ENCODE data around the gene KRT77. TPM values are rescaled to one million over a fixed set of nuclear protein-coding genes. Genes with fewer than 3 reads are reported as not detected.

The KRT77 gene
- total RNA-seq, 1 donor from 2014 or later: not detected

DNA sequence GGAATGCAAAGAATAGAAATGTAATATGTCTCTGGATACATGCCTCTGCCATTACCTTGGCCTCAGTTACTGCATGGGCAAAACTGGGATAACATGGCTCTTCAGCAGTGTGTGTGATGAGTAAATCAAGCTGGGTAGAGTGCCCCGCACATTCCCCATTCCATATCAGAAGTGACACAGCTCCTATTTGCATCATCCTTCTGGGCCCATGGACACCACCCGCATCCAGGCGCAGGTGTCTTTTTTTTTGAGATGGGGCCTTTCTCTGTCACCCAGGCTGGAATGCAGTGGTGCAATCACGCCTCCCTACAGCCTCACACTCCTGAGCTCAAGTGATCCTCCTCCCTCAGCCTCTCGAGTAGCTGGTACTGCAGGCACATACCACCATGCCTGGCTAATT is 42.2 kb upstream of the KRT77 start:
- no peaks in the 10 kb centered on the region for H3K4me1 Mint-ChIP-seq (ENCODE audit: unreplicated experiment)
- H3K27ac Mint-ChIP-seq (ENCODE audit: unreplicated experiment): no peak overlapping the region
- no peak for DNase-seq (ENCODE audit: extremely low spot score, unreplicated experiment)
- peaks cover 14% of the 10 kb centered on the region for H3K27me3 Mint-ChIP-seq (ENCODE audit: unreplicated experiment)
- no peak overlapping the region for H3K4me3 Mint-ChIP-seq (ENCODE audit: unreplicated experiment)
- TF ChIP-seq, protein P1, sequence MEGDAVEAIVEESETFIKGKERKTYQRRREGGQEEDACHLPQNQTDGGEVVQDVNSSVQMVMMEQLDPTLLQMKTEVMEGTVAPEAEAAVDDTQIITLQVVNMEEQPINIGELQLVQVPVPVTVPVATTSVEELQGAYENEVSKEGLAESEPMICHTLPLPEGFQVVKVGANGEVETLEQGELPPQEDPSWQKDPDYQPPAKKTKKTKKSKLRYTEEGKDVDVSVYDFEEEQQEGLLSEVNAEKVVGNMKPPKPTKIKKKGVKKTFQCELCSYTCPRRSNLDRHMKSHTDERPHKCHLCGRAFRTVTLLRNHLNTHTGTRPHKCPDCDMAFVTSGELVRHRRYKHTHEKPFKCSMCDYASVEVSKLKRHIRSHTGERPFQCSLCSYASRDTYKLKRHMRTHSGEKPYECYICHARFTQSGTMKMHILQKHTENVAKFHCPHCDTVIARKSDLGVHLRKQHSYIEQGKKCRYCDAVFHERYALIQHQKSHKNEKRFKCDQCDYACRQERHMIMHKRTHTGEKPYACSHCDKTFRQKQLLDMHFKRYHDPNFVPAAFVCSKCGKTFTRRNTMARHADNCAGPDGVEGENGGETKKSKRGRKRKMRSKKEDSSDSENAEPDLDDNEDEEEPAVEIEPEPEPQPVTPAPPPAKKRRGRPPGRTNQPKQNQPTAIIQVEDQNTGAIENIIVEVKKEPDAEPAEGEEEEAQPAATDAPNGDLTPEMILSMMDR (IDR thresholded peaks at IDR 0.05): no peak
- no peaks in the 10 kb centered on the region for H3K36me3 Mint-ChIP-seq (ENCODE audit: unreplicated experiment)
- no peaks in the 10 kb centered on the region for H3K9me3 Mint-ChIP-seq (ENCODE audit: unreplicated experiment)

DNA sequence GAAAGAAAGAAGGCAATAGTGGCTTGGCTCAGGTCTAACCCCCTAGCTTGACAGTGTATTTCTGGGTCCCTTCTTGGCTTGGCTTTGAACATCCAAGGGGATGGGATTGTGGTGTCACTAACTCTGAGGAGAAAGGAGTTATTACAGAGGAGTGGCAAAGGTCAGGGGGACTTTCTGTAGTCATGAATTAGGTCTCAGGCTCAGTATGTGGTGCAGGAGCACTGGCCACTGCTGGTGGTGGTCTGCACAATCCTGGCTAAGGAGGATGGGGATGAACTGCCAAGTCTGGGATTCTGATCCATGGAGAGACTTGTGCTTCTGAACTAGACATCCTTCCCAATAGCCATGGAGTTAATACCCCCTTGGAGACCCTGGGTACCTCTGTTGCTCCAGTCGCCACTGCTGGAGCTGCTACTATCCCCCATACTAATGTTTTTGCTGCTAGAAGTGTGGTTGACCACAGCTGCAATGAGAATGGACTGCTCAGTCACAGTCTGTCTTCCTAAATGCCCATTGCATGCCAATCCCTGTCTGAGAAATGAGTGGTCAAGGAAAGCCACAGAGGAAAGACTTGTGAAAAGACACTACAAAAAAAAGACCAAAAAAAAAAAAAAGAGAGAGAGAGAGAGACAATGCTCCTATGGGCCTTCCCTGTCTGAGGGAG is 41.3 kb upstream of the KRT77 start:
- TF ChIP-seq, protein P1 (IDR thresholded peaks at IDR 0.05): no peak
- H3K4me3 Mint-ChIP-seq (ENCODE audit: unreplicated experiment): no peak overlapping the region
- no peak overlapping the region for H3K27ac Mint-ChIP-seq (ENCODE audit: unreplicated experiment)
- no peaks in the 10 kb centered on the region for H3K9me3 Mint-ChIP-seq (ENCODE audit: unreplicated experiment)
- H3K27me3 Mint-ChIP-seq (ENCODE audit: unreplicated experiment): peaks cover 14% of the 10 kb centered on the region
- no peak for DNase-seq (ENCODE audit: extremely low spot score, unreplicated experiment)
- H3K4me1 Mint-ChIP-seq (ENCODE audit: unreplicated experiment): no peaks in the 10 kb centered on the region
- H3K36me3 Mint-ChIP-seq (ENCODE audit: unreplicated experiment): no peaks in the 10 kb centered on the region

DNA sequence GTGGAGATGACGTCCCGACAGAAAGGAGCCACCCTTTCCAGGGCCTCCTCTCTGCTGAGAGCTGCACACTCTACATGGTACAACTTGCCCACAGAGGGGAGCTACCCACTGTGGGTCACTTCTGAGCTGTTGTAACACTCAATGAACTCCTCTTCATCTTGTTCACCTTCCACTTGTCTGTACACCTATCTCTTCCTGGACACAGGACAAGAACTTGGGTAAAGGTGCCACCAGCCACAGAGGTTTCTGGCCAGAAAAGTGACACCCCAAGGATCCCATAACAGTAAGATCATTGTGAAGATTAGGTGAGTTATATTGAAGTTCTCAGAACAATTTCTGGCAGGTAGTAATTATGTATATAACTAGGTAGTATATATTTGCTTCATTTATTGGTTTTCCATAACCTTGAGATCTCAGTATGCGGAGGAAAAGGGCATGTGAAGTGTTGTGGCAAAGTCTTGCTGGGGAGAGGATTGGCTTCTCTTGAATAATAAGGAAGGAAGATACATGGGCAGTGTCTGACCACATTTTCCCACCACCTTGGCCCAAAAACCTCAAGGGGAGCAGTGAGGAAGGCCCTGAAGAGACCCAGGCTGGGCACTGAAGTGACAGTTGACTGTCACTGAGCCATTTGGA is 39.6 kb upstream of the KRT77 start:
- TF ChIP-seq, protein P1 (IDR thresholded peaks at IDR 0.05): no peak
- H3K9me3 Mint-ChIP-seq (ENCODE audit: unreplicated experiment): no peaks in the 10 kb centered on the region
- H3K36me3 Mint-ChIP-seq (ENCODE audit: unreplicated experiment): no peaks in the 10 kb centered on the region
- H3K27ac Mint-ChIP-seq (ENCODE audit: unreplicated experiment): no peak overlapping the region
- no peaks in the 10 kb centered on the region for H3K4me1 Mint-ChIP-seq (ENCODE audit: unreplicated experiment)
- DNase-seq (ENCODE audit: extremely low spot score, unreplicated experiment): no peak
- peaks cover 9% of the 10 kb centered on the region for H3K27me3 Mint-ChIP-seq (ENCODE audit: unreplicated experiment)
- no peak overlapping the region for H3K4me3 Mint-ChIP-seq (ENCODE audit: unreplicated experiment)

DNA sequence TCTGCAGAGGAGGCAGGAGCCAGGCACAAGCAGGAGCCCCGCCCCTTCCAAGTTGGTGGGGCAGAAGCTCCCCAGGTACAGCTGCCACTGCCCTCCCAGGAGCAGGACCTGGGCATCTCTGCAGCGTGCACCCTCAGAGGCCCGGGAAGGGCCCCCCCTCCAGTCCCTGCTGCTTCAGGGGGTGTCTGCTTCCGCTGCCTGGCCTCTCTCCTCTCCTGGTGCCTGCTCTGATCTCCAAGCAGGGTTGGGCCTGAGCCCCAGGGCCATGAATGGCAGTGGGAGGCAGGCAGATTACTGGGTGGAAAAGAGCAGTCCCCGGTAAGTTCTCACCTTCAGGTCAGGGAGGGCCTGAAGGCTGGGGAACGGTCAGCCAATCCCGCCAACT is 38.9 kb upstream of the KRT77 start:
- no peak overlapping the region for H3K27ac Mint-ChIP-seq (ENCODE audit: unreplicated experiment)
- no peaks in the 10 kb centered on the region for H3K36me3 Mint-ChIP-seq (ENCODE audit: unreplicated experiment)
- peaks cover 9% of the 10 kb centered on the region for H3K27me3 Mint-ChIP-seq (ENCODE audit: unreplicated experiment)
- no peak for DNase-seq (ENCODE audit: extremely low spot score, unreplicated experiment)
- no peaks in the 10 kb centered on the region for H3K4me1 Mint-ChIP-seq (ENCODE audit: unreplicated experiment)
- TF ChIP-seq, protein P1 (IDR thresholded peaks at IDR 0.05): no peak
- H3K9me3 Mint-ChIP-seq (ENCODE audit: unreplicated experiment): no peaks in the 10 kb centered on the region
- H3K4me3 Mint-ChIP-seq (ENCODE audit: unreplicated experiment): no peak overlapping the region

DNA sequence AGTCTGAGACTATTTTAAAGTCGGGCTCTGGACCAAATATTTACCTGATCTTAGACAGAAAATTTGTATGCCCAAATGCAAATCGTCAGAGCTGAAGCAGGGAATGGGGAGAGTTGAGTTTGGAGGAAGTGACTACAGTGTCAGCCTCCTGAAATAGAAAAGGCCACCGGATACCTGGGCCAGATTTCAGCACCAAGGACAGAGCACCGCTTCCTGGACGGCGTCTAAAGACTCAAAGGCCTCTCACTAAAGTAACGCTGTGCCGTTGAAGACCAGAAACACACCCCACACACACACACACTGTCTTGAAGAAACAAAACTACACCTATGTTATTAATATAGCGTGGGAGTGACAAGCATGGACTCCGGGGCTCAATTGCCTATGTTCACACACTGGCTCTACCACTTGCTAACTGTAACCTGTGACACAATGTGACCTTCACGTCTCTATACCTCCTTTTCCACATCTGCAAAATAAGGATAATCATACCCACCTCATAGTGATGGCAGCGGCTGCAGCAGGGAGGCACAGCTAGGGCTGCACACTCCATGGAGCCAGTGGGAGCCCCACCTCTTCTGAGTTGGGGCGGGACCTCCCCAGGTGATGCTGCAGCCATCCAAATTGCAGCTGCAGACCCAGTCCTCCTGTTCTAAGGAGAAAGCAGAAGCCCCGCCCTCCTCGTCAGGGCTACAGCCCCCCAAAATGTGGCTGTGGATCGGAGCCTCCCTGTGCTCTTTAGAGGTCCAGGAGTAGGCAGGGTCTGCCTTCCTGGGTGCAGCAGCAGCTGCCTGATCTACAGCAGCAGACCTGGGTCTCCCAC is 38.3 kb upstream of the KRT77 start:
- TF ChIP-seq, protein P1 (IDR thresholded peaks at IDR 0.05): no peak
- no peak for DNase-seq (ENCODE audit: extremely low spot score, unreplicated experiment)
- no peak overlapping the region for H3K4me3 Mint-ChIP-seq (ENCODE audit: unreplicated experiment)
- no peak overlapping the region for H3K27ac Mint-ChIP-seq (ENCODE audit: unreplicated experiment)
- no peaks in the 10 kb centered on the region for H3K4me1 Mint-ChIP-seq (ENCODE audit: unreplicated experiment)
- H3K9me3 Mint-ChIP-seq (ENCODE audit: unreplicated experiment): no peaks in the 10 kb centered on the region
- no peaks in the 10 kb centered on the region for H3K36me3 Mint-ChIP-seq (ENCODE audit: unreplicated experiment)
- peaks cover 9% of the 10 kb centered on the region for H3K27me3 Mint-ChIP-seq (ENCODE audit: unreplicated experiment)

Data from osteocyte (in vitro differentiated cells).